Activated CD4-positive, alpha-beta T cell treated with anti-CD3 and anti-CD28 coated beads for 24 hours (primary cell): ENCODE data around the gene ABHD8.

Experiments
- DNase-seq, 2 donors: peaks; one replicate each; pipeline ENCODE4 v3.0.0-alpha.2; 2020; ENCODE audit warnings: low read depth in 2 of 2

ABHD8 gene

DNA sequence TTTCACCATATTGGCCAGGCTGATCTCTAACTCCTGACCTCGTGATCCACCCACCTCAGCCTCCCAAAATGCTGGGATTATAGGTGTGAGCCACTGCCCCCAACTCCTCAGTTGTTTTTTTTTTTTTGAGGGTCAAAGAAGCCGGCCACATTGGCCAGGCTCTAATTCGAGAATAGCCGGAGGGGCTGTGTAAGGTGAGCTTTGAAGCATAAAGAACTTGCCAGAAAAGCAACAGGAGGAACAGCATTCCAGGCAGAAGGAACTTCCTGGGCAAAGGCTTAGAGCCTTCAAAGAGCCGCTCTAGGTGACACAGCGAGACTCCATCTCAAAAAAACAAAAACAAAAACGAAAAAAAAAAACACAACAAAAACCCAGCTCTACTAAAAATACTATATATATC lies 37.2 kb downstream of the ABHD8 start:
- DNase-seq: no peak

DNA sequence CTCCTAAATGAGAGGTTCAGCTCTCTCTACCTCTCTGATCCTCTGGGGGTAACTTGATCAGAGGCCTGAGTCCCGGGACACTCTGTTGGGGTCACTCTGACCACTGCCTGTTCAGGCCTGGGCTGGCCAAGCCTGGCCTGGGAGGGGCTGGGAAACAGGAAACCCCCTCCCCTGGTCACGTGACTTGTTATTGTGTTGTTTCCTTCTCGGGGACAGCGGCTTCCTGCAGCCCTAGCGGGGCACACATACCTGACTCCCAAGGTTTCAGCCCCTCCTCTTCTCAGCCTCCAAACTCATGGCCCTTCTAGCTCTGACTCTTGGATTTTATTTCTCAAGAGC lies 38.6 kb downstream of the ABHD8 start, which contains the start of gene USHBP1:
Gene USHBP1, minus strand, starts transcription at position 105 of the 339 bp plus-strand sequence. CDS start 446 bp downstream, outside the sequence.
- no peak for DNase-seq

DNA sequence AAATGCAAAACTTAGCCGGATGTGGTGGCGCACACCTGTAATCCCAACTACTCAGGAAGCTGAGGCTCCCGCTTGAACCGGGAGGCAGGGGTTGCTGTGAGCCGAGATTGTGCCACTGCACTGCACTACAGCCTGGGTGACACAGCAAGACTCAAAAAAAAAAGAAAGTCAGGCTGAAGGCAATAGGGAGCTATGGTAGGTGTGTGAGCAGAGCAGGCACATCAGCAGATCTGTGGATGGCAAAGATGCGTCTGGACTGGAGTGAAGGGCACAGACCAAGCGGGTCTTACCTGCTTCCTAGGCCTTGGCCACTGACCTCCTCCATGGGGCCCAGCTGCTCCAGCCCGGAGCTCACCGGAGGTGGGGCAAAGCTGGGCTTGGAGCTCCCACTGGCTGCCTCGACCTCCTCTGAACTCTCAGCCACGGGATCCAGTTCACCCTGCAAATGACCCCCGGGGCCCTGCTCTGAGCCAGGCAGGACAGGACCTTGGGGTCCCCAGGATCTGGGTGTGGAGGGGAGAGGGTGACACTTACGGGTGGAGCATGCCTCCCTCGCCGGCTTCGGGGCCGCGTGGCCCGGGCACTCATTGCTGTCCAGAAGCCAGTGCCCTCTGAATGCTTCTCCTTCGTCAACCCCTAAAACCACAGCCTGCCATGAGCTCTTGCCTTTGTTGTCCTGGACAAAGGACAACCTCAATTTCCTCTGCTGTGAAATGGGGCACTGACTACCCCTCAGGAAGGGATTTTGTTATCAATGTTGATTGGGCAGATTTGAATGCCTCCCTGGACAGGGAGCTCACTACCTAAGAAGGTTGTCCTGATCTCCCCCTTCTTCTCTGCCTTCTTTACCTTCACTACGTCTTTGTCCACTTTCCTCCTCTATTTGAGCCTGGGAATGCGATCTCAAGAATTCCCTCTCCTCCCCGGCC lies 39.2 kb downstream of the ABHD8 start:
- no peak for DNase-seq

DNA sequence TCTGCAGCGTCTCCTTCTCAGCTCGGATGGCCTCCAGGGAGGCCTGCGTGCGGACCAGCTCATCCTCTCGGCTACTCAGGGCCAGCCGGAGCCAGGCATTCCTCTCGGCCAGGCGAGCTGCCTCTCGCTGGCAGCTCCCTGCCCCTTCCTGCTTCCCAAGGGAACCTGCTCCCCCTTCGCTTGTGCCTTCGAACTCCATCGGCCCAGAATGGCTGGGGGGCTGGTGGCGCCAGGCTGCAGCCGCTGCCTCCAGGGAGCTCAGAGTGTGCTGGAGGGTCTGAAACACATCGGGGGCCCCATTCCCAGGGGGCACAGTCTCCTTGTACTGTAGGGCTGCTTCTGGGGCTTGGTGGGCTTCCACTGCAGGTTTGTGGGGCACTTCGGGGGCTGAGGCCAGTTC lies 40.7 kb downstream of the ABHD8 start:
- no peak for DNase-seq

DNA sequence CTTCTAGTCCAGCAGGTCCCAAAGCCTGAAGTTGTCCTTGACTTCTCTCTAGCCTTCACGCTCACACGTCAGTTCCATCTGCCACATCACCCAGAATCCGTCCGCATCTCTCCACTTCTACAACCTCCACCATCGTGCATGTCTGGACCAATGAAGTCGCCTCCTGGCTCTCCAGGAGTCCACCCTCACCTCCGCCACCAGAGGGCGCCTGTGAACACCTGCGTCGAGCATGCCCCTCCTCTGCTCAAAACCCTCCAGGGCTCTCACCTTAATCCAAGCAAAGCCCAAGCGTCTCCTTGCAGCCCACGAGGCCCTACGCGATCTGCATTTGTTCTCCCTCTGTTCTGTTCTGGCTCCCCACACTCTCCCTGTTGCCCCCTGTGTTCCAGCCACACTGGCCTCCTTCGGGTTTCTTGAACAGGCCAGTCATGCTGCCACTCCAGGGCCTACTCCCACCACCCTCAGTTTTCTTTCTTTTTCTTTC lies 42.3 kb downstream of the ABHD8 start:
- DNase-seq: peak; percentile 85 to 90

DNA sequence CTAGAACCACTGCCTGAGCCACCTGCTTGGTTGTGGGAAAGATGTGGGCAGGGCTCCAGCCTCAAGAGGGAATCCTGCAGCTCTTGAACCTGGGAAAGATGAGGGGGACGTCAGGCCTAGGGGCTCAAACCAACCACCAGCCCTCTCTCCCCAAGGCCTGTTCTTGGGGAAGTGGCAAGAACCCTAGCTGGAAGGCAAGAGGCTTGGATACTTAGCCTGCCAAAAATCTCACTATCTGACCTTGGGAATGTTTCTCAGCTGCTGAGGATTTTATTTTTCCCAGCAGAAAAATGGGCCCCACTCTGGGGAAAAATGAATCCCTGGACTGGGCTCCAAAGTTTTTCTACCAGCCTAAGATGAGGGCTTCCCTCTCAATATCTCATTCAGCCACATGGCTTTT lies 43.3 kb downstream of the ABHD8 start:
- no peak for DNase-seq

DNA sequence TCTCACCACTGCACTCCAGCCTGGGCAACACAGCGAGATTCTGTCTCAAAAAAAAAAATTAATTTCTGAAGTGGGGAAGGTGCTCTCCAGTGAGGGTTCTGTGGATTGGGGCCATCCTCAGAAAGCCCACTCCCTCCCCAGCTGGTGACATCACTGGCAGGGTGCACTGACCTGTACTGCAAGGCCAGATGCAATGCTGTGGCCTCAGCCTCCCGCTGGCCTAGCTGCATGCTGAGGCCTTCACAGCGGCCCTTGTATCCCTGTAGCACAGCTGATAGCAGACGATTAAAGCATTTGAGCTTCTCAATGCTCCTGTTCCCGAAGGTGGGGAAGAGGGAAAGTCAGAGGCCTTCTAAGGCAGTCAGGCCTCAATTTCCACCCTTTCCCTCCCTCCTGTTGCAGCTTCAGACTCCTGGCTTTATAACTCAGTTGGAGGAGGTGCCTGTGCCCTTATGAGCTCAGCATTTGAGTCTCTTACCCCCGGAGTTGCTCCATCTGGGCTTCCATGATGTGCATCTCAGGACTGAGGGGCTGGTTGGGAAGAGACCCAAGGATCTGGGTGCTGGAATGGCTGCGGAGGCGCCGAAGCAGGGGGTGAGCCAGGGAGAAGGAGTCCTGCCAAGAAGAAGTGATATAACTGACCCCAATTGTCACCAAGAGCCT lies 44.0 kb downstream of the ABHD8 start:
- DNase-seq: no peak

DNA sequence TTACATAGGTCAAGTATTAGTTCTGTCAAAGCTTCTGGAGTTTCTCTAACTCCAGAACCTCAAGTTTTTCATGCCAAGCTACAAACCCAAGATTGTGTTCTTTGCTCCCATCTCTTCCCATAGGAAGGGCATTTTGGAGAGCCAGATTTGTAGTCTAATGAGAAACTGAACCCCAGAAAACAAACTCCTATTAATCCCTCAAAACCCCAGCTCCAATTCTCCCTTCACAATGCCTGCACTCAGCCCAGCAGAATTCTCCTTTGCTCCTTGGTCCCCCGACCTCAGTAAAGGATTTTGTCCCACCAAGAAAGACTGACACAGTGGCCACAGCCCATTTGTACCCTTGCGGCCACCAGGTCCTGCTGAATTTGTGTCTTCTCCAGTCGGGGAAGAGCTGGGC lies 47.1 kb downstream of the ABHD8 start:
- DNase-seq: no peak

DNA sequence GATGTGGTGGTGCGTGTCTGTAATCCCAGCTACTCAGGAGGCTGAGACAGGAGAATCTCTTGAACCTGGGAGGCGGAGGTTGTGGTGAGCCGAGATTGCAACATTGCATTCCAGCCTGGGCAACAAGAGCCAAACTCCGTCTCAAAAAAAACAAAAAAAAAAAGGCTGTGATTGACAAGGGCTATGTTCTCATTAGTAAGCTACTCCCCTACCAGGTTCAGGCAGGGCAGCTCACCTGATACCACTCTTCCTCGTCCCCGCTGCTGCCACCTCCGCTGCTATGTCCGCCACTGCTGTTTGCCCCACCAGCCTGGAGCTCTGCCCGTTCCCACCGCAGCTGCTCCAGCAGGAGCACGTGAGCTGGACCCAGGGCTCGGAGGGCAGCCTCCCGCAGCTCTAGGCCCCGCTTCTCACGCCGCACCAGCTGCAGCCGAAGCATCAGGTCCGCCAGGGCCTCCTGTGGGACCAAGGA lies 48.0 kb downstream of the ABHD8 start:
- DNase-seq: no peak

DNA sequence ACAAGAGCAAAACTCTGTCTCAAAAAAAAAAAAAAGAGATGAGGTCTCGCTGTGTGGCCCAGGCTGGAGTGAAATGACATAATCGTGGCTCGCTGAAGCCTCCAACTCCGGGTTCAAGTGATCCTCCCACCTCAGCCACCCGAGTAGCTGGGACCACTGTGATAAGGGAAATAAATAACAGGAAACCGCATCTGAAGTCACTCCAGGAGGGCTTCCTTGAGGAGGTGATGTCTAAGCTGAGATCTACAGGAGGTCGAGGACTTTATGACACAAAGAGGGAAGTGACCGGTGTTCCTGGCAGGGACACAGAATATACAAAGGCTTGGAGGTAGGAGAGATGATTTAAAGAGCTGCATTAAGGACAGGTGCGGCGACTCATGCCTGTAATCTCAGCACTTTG lies 48.6 kb downstream of the ABHD8 start:
- DNase-seq: no peak

DNA sequence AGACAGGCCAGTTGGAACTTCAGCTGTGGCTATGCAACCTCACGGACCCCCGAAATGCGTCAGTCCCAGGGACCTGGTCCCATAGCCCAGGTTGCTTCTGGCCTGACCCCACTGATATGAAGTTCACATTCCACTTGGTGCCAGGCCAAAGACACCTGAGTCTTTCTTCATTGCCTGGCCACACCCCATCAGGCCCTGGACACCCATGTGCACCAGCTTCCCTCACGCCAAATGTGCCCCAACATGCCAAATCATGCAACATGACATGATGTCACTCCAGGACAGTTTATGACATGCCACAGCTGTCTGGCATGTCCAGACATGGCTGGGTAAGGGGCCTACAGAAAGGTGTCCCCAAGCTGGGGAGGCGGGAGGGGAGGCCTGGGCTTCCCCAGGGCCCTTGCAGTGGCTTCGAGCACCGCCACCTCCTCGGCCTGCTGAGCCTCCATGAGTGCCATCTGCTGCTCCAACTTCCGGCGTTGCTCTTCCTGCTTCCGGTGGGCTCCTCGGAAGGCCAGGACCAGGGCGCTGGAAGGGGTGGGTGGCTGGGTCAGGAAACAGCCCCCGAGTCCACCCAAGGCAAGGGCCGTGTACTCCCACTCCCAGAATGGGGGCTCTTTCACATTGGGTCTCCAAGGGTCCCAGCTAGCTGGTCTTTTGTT lies 53.2 kb downstream of the ABHD8 start:
- no peak for DNase-seq

DNA sequence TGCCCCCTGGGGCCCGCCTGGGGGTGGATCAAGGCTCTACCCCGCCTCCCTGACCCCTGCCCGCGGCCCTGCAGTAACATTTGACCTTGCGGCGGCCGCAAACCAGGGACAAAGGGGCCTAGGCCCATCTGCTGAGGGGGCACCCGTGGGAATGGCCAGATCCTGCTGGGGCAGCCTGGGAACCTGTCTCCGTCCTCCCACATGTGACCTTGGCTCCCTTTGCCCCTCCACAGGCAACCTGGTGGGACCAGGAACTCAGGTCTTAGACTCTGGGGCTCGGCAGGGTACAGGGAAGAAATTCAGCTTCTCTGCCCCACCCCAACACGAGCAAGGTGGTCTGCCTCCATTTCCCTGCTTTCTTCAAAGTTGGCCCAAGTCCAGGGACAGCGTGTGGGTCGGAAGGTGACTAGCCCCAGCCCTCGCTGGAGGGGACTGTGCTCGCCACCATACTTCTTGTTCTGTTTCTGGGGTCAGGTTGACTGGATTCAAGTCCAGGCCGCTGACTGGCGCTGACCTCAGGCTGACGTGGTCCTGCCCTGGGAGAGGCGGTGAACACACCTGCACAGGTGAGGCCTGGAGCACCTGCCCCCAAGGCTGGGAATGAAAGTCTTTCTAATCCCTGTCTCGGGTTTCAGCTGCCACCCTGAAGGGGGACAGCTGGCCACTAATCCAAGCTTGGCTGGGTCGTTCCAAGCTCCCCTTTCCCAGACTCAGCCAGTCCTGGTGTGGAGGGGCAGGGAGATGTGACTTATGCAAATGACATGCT lies 55.0 kb downstream of the ABHD8 start:
- no peak for DNase-seq

DNA sequence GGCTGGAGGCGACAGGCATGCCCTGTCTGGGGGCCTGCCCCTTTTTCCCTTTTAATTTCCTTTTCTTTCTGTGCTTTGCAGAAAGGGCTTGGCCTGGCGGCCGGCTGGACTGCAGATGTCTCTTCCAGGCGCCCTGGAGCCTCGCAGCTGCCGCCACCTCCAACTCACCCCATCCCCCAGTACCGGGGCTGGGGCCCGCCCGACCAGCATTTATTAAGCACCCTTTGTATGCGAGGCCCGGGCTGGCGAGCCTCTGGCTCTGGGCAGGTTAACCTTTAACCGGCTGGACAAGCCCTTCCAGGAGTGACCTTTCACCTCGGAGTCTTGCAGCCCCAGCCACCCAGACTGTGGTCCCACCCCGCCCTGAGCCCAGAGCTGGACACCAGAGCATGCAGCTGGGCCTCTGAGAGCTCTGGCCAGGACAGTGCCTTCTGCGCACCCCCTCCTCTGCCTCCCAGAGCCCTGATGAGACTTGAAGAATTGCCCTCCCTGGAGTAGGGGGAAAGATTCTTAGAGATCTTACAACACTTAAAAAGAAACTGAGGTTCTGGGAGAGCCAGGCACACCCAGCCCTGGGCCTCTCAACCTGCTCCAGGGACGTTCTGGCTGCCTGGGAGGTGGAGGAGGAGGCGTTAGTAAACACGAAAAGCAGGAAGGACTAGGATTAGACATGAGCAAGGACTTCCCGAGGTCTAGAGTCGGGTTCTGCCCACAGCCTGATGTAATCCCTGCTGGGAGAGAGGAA lies 56.4 kb downstream of the ABHD8 start:
- no peak for DNase-seq

DNA sequence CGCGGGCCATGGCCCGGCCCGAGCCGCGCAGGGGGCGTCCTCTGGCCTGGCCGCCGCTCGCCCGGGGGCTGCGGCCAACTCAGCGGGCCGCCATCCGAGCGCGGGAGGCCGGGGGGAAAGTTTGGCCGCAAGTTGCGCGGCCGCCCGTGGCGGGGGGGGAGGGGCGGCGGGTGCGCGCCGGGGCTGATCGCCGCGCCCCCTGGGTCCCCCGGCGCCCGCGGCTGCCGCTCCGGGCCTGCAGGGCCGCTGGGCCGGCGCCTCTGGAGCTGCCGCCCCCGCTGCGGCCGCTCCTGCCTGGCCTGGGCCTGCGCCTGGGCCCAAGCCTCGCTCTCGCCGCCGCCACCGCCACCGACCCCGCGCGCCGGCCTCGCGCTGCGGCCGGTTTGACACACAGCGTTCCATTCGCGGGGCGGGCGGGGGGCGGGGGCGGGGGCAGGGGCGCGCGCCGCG lies 57.7 kb downstream of the ABHD8 start, which contains the start of gene NR2F6:
Gene NR2F6, minus strand, starts transcription at position 385 of the 450 bp plus-strand sequence. CDS start 699 bp downstream, outside the sequence.
- DNase-seq: no peak

DNA sequence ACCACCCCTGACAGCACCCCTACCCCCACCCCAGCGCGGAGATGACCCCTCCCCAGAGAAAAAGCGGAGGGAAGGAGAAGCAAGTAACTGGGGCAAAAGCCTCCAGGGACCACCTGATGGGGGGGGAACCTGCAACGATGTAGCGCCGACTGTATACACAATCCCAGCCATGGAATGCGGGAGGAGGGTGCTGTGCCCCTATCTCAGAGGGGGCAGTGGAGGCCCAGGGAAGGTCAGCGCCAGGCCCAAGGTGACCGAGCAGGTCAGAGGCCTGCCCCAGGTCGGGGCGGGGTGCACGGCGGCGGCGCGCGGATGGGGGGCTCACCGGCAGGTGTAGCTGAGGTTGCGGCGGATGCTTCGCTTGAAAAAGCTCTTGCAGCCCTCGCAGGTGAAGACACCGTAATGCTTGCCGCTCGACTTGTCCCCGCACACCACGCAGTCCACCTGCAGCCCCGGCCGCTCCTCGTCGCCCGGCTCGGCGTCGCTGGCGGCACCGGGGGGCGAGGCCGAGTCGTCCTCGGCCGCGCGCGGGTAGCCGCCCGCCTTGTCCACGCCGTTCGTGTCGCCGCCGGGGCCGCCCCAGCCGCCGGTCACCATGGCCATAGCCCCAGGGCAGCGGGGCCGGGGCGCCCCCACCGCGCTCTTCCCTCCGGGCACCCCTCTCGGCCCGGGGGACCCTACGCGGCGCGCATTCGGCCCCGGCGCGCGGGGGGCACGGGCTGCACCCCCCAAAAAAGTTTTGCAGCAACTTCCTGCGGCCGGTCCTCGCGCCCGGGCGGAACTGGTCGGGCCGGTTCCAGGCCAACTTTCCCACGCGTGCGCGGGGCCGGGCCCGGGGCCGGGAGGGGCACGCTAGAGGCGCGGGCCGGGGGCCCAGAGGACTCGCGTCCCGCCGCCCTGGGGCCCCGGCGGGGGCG lies 58.3 kb downstream of the ABHD8 start:
- no peak for DNase-seq

DNA sequence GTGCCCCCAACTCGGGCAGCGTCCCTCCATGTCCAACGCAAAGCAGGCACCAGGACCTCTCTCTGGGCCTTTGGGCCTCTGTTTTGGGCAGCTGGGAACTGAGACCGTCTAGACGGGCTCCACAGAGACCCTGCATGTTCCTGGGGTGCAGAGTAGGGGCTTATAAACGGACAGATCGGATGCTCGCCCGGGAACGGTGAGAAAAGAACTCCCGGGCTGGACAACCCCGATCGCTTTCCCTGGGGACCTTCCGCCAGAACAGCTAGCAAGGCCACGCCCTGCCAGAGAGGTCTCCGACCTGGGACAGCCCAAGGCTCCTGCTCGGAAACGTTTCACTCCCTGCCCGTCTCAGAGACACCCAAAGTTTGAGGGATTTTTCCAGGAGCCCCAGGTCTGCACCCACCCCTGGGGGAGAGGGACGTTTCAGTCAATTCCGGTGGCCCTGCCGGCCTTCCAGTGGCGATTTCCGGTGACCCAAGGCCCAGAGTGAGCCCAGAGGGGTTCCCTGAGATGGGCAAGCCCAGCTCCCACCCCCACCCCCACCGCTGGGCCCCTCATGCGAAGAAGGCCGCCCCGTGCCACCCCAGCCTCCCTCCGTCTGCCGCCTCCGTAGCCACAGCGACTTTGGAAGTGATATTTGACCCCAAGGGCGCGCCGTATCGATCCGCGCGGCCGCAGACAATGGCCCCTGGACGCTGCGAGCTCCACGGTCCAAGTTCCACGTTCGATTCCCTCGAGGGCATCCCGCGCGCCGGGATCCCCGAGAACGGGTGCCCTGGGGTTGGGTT lies 59.2 kb downstream of the ABHD8 start:
- no peak for DNase-seq

DNA sequence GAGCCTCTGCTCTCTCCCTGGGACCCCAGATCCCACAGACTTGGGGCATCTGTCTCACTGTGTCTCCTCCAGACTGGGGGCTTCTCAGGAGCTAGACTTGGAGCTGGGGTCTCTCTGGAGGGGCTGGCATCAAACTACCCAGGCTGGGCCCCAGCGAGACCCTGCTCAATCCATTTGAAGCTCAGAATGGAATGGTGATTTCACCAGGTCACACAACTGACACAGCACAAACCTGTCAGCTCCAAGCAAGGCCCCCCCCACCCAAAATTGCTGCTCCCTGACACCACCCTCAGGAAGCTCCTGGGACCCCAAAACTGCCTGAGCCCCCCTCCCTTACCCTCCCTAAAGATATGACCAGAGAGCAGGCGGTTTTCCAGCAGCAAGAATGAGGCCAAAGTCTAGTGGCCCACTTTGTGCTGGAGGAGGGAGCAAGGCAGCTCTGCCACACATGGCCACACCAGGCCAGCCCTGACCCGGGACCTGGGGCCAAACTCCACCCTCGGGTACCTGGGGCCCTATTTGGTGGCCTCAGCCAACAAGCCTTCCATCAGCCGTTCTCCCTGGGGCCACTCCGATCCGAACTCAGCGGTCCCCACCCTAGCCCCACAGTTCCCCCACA lies 59.9 kb downstream of the ABHD8 start:
- DNase-seq: no peak
